HS-5 (cell line): Measurements from ENCODE around the gene ALDH16A1.
"Not testable (repeated sequence)": the region's sequence is repeated elsewhere in the genome, so short reads cannot be mapped to it uniquely, and the experiment has no call there.

Source experiments
- DNase-seq: peaks from one replicate; pipeline ENCODE4 v3.0.0-alpha.2; 2012; ENCODE audit warnings: low read depth

Gene ALDH16A1

DNA sequence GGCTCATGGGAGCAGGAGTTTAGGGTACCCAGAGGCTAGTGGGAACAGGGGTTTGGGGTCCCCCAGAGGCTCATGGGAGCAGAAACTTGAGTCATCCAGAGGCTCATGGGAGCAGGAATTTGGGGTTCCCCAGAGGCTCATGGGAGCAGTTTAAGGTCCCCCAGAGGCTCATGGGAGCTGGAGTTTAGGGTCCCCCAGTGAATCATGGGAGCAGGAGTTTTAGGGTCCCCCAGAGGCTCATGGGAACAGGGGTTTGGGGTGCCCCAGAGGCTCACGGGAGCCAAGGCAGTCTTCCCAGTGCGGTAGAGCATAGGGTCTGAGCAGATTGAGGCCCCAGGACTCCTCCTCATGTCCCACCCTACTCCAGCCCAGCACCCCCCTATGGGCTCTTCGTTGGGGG is 12.3 kb downstream of the ALDH16A1 start:
- DNase-seq = no peak

GRCh38 chr19:49468199-49468598 is 15.2 kb downstream of the ALDH16A1 start:
- DNase-seq = no peak

DNA sequence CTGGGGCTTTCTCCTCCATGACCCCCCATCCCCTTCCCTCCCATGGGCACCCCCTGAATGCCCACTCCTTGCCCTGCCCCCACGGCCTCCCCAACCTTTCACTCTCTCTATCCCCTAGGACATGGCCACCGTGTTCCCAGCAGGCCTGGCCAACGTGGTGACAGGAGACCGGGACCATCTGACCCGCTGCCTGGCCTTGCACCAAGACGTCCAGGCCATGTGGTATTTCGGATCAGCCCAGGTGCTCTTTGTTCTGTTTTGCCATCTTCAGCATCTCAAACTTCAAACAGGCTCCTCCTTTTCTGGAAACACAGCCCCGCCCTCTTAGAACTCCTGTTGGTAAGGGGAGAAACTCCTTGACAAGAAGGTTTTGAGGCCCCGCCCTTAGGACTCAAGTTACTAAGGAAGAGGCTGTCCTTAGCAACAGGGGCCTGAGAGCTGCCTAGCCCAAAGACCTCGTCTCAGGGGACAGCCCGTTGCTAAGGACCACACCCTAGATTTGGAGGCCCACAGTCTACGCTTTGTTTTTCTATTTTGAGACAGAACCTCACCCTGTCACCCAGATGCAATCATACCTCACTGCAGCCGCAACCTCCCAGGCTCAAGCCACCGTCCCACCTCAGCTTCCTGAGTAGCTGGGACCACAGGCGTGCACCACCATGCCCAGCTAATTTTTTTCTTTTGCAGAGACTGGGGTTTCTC is 15.9 kb downstream of the ALDH16A1 start:
- no peak for DNase-seq

DNA sequence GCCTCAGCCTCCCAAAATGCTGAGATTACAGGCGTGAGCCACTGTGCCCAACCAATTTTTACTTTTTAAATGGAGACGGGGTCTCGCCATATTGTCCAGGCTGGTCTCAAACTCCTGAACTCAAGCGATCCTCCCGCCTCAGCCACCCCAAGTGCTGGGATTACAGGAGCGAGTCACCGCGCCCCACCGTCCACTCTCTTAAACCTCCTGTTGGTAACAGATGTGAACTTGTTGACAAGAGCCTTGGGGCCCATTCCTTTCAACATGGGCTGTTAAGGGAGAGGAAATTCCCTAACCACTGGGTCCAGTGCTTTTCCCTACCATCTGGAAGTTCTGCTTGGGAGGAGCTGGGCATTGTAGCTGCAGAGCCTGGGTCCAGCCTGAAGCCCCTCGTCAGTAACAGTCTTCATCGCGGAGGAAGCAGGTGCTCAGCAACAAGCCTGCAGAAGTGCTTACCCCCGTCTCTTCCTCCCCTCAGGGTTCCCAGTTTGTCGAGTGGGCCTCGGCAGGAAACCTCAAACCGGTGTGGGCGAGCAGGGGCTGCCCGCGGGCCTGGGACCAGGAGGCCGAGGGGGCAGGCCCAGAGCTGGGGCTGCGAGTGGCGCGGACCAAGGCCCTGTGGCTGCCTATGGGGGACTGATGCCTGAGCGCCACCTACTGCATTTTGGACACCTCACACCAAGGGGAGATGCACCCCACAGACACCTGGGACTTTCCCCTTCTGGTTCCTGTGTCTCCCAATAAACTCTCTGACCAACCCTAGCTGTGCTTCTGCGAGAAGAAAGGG is 17.0 kb downstream of the ALDH16A1 start:
- DNase-seq = no peak

DNA sequence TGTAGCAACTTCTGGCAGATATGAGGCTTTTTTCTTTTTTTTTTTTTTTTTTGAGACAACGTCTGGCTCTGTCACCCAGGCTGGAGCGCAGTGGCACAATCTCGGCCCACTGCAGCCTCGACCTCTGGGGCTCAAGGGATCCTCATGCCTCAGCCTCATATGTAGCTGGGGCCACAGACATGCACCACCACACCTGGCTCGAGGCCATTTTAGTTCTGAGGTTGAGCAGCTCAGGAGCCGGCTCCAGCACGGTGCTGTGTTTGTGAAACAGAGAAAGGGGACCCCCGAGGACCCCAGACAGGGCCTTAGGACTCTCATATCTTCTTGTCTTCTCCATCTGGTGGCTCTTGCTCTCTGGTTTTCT is 17.6 kb downstream of the ALDH16A1 start:
- no peak for DNase-seq

DNA sequence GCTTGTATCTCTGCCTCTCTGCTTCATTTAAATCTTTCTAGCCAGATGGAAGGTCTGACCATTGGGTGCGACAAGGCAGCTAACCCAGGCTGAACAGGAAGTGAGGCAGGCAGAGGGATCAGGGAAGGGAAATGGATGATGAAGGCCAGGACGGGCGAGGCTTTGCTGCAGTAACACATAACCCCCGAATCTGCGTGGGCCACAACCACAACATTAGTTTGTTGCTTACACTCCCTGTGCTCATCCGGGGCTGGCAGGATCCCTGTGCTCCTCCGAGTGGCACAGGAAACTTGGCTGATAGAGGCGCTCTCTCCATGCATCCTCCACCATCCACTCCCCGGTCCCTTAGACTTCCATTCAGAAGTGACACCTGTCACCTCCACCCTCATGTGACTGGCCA is 19.9 kb downstream of the ALDH16A1 start:
- no peak for DNase-seq

DNA sequence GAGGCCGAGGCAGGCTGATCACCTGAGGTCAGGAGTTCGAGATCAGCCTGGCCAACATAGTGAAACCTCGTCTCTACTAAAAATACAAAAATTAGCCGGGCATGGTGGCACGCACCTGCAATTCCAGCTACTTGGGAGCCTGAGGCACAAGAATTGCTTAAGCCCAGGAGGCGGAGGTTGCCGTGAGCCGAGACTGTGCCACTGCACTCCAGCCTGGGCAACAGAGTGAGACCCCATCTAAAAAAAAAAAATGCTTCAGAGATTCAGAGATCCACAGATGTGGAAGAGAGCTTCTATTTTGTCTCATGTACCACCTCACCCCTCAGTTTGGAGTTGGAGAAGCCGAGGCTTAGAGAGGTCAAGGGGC is 20.5 kb downstream of the ALDH16A1 start:
- DNase-seq = not testable (repeated sequence)

DNA sequence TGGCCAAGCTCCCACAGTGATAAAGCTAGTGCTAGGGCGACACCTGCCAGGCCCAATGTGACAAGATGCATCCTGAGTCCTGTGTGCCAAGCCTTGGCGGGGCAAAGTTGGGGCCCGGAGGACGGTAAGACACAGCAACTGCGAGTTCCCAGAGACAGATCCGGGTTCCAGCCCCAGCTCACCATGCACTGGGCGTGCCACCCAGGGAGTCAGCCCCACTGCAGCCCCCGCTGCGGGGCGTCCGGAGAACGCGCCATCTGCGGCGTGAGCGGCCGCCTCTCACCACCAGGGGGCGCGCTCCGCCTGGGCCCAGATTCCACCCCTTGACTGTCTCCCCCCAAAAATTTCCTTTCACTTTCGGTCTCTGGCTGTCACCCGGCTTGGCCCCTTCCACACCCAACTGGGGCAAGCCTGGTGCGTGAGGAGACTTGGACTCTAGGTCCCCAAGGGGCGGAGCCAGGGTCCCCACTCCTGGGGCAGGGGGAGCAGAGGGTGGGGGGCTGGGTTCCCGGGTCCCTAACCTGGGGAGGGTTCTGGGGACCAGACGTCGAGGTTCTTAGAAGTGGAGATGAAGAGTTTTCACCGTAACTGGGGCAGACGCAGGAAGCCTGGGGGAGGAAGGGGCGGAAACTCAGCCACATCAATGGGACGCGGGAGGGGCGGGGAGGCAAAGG is 21.0 kb downstream of the ALDH16A1 start, which contains the start of gene FLT3LG:
FLT3LG (plus strand) TSS at position 348 of the 674 bp plus-strand sequence. CDS start 425 bp downstream, outside the sequence.
- DNase-seq = no peak

DNA sequence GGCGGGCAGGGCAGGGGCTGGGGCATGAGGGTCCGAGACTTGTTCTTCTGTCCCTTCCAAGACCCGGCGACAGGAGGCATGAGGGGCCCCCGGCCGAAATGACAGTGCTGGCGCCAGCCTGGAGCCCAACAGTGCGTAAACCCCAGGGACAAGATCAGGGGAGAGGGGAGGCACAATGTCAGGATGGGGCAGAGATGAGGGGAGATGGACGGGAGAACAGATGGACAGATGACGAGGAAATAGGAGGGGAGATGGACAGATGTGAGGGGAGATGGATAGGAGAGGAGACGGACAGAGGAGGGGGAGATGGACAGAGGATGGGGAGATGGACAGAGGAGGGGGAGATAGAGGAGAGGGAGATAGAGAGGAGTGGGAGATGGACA is 21.5 kb downstream of the ALDH16A1 start:
- no peak for DNase-seq

GRCh38 chr19:49475191-49475917 is 22.3 kb downstream of the ALDH16A1 start:
- DNase-seq = no peak

DNA sequence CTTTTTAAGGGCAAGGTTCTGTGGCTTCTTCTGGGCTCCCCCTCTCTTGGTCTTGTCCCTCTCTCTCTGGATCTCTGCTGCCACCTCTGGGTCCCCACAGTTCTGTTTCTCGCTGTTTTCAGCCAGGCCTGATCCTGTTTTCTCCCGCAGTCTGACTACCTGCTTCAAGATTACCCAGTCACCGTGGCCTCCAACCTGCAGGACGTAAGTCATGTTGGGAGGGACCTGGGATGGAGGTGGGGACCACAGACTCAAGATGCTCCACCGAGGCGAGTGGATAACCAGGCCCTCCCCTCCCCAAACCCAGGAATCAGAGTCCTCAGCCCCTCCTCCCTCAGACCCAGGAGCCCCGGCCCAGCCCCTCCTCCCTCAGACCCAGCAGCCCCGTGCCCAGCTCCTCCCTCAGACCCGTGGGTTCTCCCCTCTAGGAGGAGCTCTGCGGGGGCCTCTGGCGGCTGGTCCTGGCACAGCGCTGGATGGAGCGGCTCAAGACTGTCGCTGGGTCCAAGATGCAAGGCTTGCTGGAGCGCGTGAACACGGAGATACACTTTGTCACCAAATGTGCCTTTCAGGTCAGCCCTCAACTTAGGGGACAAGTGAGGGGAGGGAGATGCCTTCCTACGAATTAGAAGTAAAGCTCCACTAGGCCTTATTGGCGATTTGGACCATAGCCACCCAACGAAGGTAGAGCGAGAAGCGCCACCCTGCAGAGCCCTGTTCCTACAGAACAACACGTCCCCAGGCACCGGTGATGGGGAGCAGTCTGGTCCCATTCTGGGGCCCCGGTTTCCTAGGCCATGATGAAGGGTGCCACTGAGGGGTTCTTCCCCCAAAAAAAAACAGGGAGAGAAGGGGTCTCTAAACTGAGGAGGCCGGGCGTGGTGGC is 23.2 kb downstream of the ALDH16A1 start:
- DNase-seq = no peak

DNA sequence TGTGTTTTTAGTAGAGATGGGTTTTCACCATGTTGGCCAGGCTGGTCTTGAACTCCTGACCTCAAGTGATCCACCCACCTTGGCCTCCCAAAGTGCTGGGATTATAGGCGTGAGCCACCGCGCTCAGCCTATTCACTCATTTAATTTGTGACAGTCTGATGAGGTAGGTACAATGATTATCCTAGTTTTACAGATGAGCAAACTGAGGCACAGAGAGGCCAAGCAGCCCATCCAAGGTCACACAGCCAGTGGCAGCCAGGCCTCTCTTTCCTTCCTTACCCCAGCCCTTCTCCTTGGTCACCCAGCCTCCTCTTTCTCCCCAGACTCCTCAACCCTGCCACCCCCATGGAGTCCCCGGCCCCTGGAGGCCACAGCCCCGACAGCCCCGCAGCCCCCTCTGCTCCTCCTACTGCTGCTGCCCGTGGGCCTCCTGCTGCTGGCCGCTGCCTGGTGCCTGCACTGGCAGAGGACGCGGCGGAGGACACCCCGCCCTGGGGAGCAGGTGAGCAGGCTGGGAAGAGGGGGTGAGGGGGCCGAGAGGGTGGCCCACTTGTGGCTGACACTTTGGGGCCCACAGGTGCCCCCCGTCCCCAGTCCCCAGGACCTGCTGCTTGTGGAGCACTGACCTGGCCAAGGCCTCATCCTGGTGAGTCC is 27.1 kb downstream of the ALDH16A1 start:
- DNase-seq = no peak

DNA sequence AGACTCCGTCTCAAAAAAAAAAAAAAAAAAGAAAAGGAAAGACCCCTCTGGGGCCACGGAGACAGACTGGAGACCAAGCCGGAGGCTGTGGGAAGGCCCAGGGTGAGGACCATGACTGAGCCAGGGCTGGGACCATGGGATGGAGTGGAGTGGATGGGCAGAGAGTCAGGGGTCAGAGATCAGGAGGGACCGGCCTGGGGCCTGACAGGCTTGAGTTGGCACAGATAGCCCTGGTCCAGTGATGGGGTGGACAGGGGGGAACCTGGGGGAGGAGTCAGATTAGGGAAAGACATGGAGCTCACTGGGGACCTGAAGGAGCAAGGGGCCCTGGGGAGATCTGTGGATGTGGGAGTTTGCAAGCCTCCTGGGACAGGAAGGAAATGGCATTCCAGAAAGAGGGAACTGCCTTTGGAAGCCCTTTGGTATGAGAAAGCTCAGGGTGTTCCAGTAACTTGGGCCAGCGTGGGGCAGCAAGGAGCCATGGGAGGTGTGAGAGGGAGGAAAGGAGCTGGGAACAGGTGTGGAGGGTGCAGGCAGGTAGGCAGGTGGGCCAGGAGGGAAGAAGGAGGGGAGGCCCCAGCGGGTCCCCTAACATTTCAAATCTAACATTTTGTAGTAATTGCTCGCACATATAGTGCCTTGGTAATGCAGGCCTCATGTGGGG is 28.1 kb downstream of the ALDH16A1 start:
- DNase-seq = no peak

GRCh38 chr19:49486232-49486631 is 33.2 kb downstream of the ALDH16A1 start:
- DNase-seq = no peak

DNA sequence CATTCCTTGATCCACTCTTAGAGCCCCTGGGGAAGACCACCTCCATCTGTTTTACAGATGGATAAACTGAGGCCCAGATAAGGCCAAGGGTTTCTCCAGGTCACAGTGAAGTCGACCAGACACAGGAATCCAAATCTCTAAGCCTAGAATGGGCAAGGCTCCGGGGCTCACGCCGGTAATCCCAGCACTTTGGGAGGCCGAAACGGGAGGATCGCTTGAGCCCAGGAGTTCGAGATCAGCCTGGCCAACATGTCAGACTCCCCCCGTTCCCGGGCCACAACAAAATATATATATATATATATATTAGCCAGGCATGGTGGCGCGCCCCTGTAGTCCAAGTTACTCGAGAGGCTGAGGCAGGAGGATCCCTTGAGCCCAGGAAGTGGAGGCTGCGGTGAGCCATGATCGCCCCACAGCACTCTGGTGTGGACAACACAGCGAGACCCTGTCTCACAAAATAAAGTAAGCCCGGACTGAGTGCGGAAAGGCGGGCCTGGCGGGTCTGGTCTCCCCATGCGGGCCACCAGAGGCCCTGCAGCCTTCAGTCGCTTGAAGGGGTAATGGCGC is 33.8 kb downstream of the ALDH16A1 start:
- DNase-seq = no peak

- peak; percentile 97 for DNase-seq
These were observed 34.4 kb downstream of the ALDH16A1 start, which contains the start of gene RPL13A for GRCh38 chr19:49487277-49488045. RPL13A (plus strand) TSS chr19:49487608; CDS start chr19:49487630, 22 bp downstream.

GRCh38 chr19:49488046-49488862 is 35.2 kb downstream of the ALDH16A1 start:
- no peak for DNase-seq
